HCT116 (cell line): ENCODE results near the gene HNRNPK. TPM values are rescaled to one million over a fixed set of nuclear protein-coding genes. Genes with fewer than 3 reads are reported as not detected.

Experiments used
- ATAC-seq: fragments of 200-7000 bp; cut with Tn5 transposase; 2 replicates; pipeline ENCODE4 v1.9.1; 2020; ENCODE audit warnings: mild to moderate bottlenecking, moderate library complexity
- BruUV-seq: library from RNA; stranded (reverse); fragments of 400-500 nt; replicated peaks from 2 replicates; lab custom pipeline; 2021; lab: Mats Ljungman, UMichigan
- CTCF ChIA-PET: fragments of 300-600 bp; sonication (Branson Sonifier 250); formaldehyde crosslinking; loops from one replicate; lab custom pipeline; 2021; ENCODE audit warnings: antibody characterized with exemption; lab: Charles Lee
- POLR2A ChIA-PET: fragments of 300-600, 350-600 bp; sonication (Branson Sonifier 250); formaldehyde crosslinking; loops from one replicate; lab custom pipeline; 2021; ENCODE audit warnings: antibody characterized with exemption; lab: Charles Lee
- RAD21 ChIA-PET, 2 experiments: fragments of 300-600 bp; sonication (Branson Sonifier 250); formaldehyde crosslinking; loops; one replicate each; lab custom pipeline; 2023; ENCODE audit warnings: low total read pairs in 2 of 2; ENCODE audit not compliant: uncharacterized antibody in 2 of 2, unreplicated experiment in 2 of 2, low non-redundant PET in 1 of 2; lab: Charles Lee
- DNase-seq: peaks from one replicate; pipeline ENCODE4 v3.0.0-alpha.2; 2010; ENCODE audit warnings: low read depth, low spot score
- H2AFZ ChIP-seq: fragments of 200-600 bp; shearing (Covaris generic), sonication (generic); 2 replicates; pipeline ENCODE4 v1.6.1; 2017; ENCODE audit warnings: low read depth, mixed run types, mixed read lengths, antibody characterized with exemption, low read length; ENCODE audit not compliant: poor library complexity, severe bottlenecking
- H3K27ac ChIP-seq: 2 replicates; pipeline ENCODE4 v1.5.1; 2012; ENCODE audit warnings: low read depth, low read length
- H3K27me3 ChIP-seq: fragments of 200-600 bp; sonication (generic); 2 replicates; pipeline ENCODE4 v1.6.1; 2016; ENCODE audit warnings: mixed run types, low read length, mixed read lengths; ENCODE audit not compliant: insufficient read depth
- H3K36me3 ChIP-seq, 2 experiments: fragments of 200-500 bp in 1 of 2; fragments of 200-600 bp in 1 of 2; sonication (Bioruptor generic) in 1 of 2; sonication (generic) in 1 of 2; 2 replicates each; pipeline versions ENCODE4 v1.5.1 to v1.6.1; 2014 to 2016; ENCODE audit warnings: low read length in 2 of 2, inconsistent platforms in 1 of 2, mixed read lengths in 1 of 2, mixed run types in 1 of 2; ENCODE audit not compliant: insufficient read depth in 2 of 2, control insufficient read depth in 1 of 2
- H3K4me1 ChIP-seq, 2 experiments: fragments of 200-600 bp in 1 of 2; sonication (generic) in 1 of 2; 2 replicates each; pipeline versions ENCODE4 v1.5.1 to v1.6.1; 2012 to 2017; ENCODE audit warnings: low read length in 2 of 2, inconsistent platforms in 1 of 2, mild to moderate bottlenecking in 1 of 2, mixed read lengths in 1 of 2, mixed run types in 1 of 2, moderate library complexity in 1 of 2; ENCODE audit not compliant: insufficient read depth in 2 of 2, control insufficient read depth in 1 of 2
- H3K4me2 ChIP-seq: fragments of 200-600 bp; sonication (generic); 2 replicates; pipeline ENCODE4 v1.6.1; 2017; ENCODE audit warnings: mixed run types, low read length, mixed read lengths
- H3K4me3 ChIP-seq, 2 experiments: fragments of 200-600 bp in 1 of 2; sonication (generic) in 1 of 2; replicated peaks in 1 of 2; 2 replicates each; pipeline ENCODE4 v1.5.1; 2011 to 2016; ENCODE audit warnings: low read length in 2 of 2, control low read depth in 1 of 2, low read depth in 1 of 2, mild to moderate bottlenecking in 1 of 2, mixed read lengths in 1 of 2, mixed run types in 1 of 2
- H3K79me2 ChIP-seq: fragments of 200-600 bp; sonication (generic); 2 replicates; pipeline ENCODE4 v1.6.1; 2017; ENCODE audit warnings: mild to moderate bottlenecking, mixed run types, low read length, moderate library complexity, mixed read lengths; ENCODE audit not compliant: insufficient read depth
- H3K9ac ChIP-seq: fragments of 200-600 bp; sonication (generic); 2 replicates; pipeline ENCODE4 v1.6.1; 2016; ENCODE audit warnings: low read length, mixed read lengths
- H3K9me2 ChIP-seq: fragments of 200-600 bp; sonication (generic), shearing (Covaris generic); 2 replicates; pipeline ENCODE4 v1.6.1; 2017; ENCODE audit warnings: mixed run types, mild to moderate bottlenecking, moderate library complexity; ENCODE audit not compliant: insufficient read depth
- H3K9me3 ChIP-seq, 2 experiments: fragments of 200-500 bp in 1 of 2; fragments of 200-600 bp in 1 of 2; sonication (Bioruptor generic) in 1 of 2; sonication (generic) in 1 of 2; 2 replicates each; pipeline ENCODE4 v1.6.1; 2014 to 2017; ENCODE audit warnings: low read length in 2 of 2, mixed read lengths in 2 of 2, inconsistent platforms in 1 of 2, low read depth in 1 of 2, mild to moderate bottlenecking in 1 of 2, mixed run types in 1 of 2, moderate library complexity in 1 of 2; ENCODE audit not compliant: control insufficient read depth in 1 of 2, insufficient read depth in 1 of 2
- H4K20me1 ChIP-seq: fragments of 200-600 bp; sonication (generic), shearing (Covaris generic); 2 replicates; pipeline ENCODE4 v1.6.1; 2017; ENCODE audit warnings: mixed run types, mild to moderate bottlenecking, moderate library complexity; ENCODE audit not compliant: insufficient read depth
- CEBPB ChIP-seq: IDR thresholded peaks from 2 replicates; pipeline ENCODE4 v1.6.1; 2012; ENCODE audit warnings: low read depth
- CTCF ChIP-seq, 3 experiments: fragments of 200-600 bp in 1 of 3; sonication (generic) in 1 of 3; IDR thresholded peaks in 2 of 3; conservative IDR thresholded peaks in 1 of 3; 2 replicates each; pipeline ENCODE4 v1.5.1; 2012 to 2017; ENCODE audit warnings: low read depth in 2 of 3, low read length in 2 of 3, antibody characterized with exemption in 1 of 3, borderline replicate concordance in 1 of 3, control low read depth in 1 of 3, mild to moderate bottlenecking in 1 of 3, mixed read lengths in 1 of 3, mixed run types in 1 of 3, moderate library complexity in 1 of 3; ENCODE audit not compliant: insufficient read depth in 1 of 3
- EZH2 ChIP-seq: fragments of 200-600 bp; sonication (generic); IDR thresholded peaks from 2 replicates; pipeline ENCODE4 v1.6.1; 2017; ENCODE audit warnings: antibody characterized with exemption, mixed run types
- JUND ChIP-seq: IDR thresholded peaks from 2 replicates; pipeline ENCODE4 v1.6.1; 2012
- MAX ChIP-seq: IDR thresholded peaks from 2 replicates; pipeline ENCODE4 v1.6.1; 2012
- POLR2A ChIP-seq: IDR thresholded peaks from 2 replicates; pipeline ENCODE4 v1.7.0; 2011; ENCODE audit warnings: borderline replicate concordance; ENCODE audit not compliant: insufficient read depth, insufficient read length; ENCODE audit errors: extremely low read depth
- SP1 ChIP-seq: IDR thresholded peaks from 2 replicates; pipeline ENCODE4 v1.6.1; 2012; ENCODE audit warnings: low read depth
- SRF ChIP-seq: IDR thresholded peaks from 2 replicates; pipeline ENCODE4 v1.6.1; 2012; ENCODE audit warnings: low read depth
- TCF7L2 ChIP-seq: IDR thresholded peaks from 2 replicates; pipeline ENCODE4 v1.7.0; 2011; ENCODE audit warnings: borderline replicate concordance, inconsistent platforms; ENCODE audit not compliant: insufficient read depth, insufficient read length; ENCODE audit errors: extremely low read depth
- ZBTB33 ChIP-seq: IDR thresholded peaks from 2 replicates; pipeline ENCODE4 v1.6.1; 2011; ENCODE audit warnings: mild to moderate bottlenecking, low read length, moderate library complexity; ENCODE audit not compliant: insufficient replicate concordance; ENCODE audit errors: extremely low read depth
- ZNF274 ChIP-seq: fragments of 200-500 bp; sonication (Bioruptor generic); IDR thresholded peaks from 2 replicates; pipeline ENCODE4 v1.6.1; 2014; ENCODE audit warnings: mild to moderate bottlenecking, low read depth, low read length, inconsistent platforms
- intact Hi-C: fragments of 100-400 bp; cut with micrococcal nuclease; formaldehyde crosslinking; loops from 2 replicates; pipeline ENCODE4 v1.10.0; 2022
- total RNA-seq: library from RNA; stranded (reverse); gene quantifications from one replicate; pipeline ENCODE4 v1.2.1, GENCODE V29; 2021; ENCODE audit not compliant: unreplicated experiment

Gene HNRNPK
- total RNA-seq, 1 experiment from 2014 or later, result 624 TPM

- Histone ChIP-seq H2AFZ (no peak overlapping the region), H4K20me1 (no peaks in the 10 kb centered on the region), H3K27ac (no peak overlapping the region), H3K4me3 (no peak overlapping the region), H3K4me2 (no peak overlapping the region), H3K9me2 (no peaks in the 10 kb centered on the region), H3K9ac (no peak overlapping the region), H3K36me3 (peaks cover 5 to 15% of the 10 kb centered on the region in 2 experiments; a peak in 2 of 4 replicates), H3K9me3 (no peaks in the 10 kb centered on the region), H3K79me2 (peaks cover 14% of the 10 kb centered on the region), H3K4me1 (no peaks in the 10 kb centered on the region)
- BruUV-seq, result no TSS peak
- intact Hi-C loops, result no loop called here
- RAD21 ChIA-PET, result no interaction called here
- POLR2A ChIA-PET, result no interaction called here
- ATAC-seq, result no peak
- TF ChIP-seq JUND (no peak), EZH2 (no peak), SP1 (no peak), CTCF (IDR thresholded peaks at IDR 0.05 in 2 of 3, conservative IDR thresholded peaks at IDR 0.05 in 1 of 3; ENCODE audit: borderline replicate concordance in 1 of 3, insufficient read depth in 1 of 3, low read depth in 2 of 3, low read length in 2 of 3) (no peak), CEBPB (no peak), ZNF274 (no peak), POLR2A (no peak), ZBTB33 (no peak), TCF7L2 (no peak), MAX (no peak), SRF (no peak)
- TF ChIP-seq, all 23 proteins: peak for 0
- DNase-seq, result no peak
- CTCF ChIA-PET, result no interaction called here
- H3K27me3 ChIP-seq, result no peaks in the 10 kb centered on the region
These were observed 22.3 kb upstream of the HNRNPK start for GRCh38 chr9:84002344-84002743.
